ENCODE measurements around the gene RYR3. TPM values are rescaled to one million over a fixed set of nuclear protein-coding genes. Genes with fewer than 3 reads are reported as not detected.

Gene RYR3
- total RNA-seq, 5 donors from 2014 or later (not counting 1 experiment from before 2014, with no cell fraction given), result 0.03 to 0.07 (median 0.04) TPM; not detected in 1

DNA sequence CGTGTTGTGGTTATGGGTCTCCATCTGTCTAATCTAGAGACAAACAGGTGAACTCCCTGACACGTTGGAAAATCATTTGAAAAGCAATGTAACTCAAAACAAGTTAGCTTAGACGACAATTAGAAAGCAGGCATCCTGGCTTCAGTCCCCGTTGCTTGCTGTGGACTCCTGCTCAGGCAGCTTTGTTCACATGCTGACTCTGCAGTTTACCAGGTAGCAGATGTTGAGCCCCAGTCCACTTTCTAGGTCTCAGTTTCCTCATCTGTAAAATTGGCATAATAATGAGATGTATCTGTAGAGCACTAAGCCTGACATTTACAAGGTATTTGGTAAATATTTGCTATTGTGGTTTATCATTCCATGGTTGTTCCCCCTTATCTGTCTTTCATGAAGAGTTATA lies 330.3 kb downstream of the RYR3 start:
- Histone ChIP-seq H3K9me3 (no peaks in the 10 kb centered on the region), H3K27me3 (replicated peaks in 1 of 2; ENCODE audit: control insufficient read depth in 2 of 2, extremely low read depth in 1 of 2, insufficient read depth in 2 of 2, low read length in 1 of 2) (peaks cover 0 to 8% of the 10 kb centered on the region in 2 experiments), H3K27ac (ENCODE audit: low read length) (no peak overlapping the region), H3K4me1 (ENCODE audit: control insufficient read depth in 1 of 2, extremely low read depth in 1 of 2, insufficient read depth in 2 of 2, low read length in 2 of 2) (no peaks in the 10 kb centered on the region), H3K4me3 (ENCODE audit: control insufficient read depth in 1 of 2, extremely low read depth in 1 of 2, low read length in 1 of 2) (no peak overlapping the region), H3K36me3 (ENCODE audit: control insufficient read depth in 2 of 2, extremely low read depth in 1 of 2, insufficient read depth in 1 of 2, low read length in 1 of 2) (no peaks in the 10 kb centered on the region)
- no peak overlapping the region for H3K27ac Mint-ChIP-seq
- ChIA-PET POLR2A (no interaction called here), CTCF (no interaction called here)
- WGBS (ENCODE audit: insufficient coverage), result 53% methylated on average over 4 of the region's 4 CpGs
- peaks cover 0 to 7% (median 0%) of the 10 kb centered on the region in 3 donors for H3K4me1 Mint-ChIP-seq
- no peak overlapping the region for H3K4me3 Mint-ChIP-seq
- DNase-seq (no peak), ATAC-seq (replicated peaks in 1 of 4) (no peak)
- H3K36me3 Mint-ChIP-seq, result no peaks in the 10 kb centered on the region
- no peaks in the 10 kb centered on the region for H3K9me3 Mint-ChIP-seq
- H3K27me3 Mint-ChIP-seq, result peaks cover 10 to 15% of the 10 kb centered on the region in 2 donors

DNA sequence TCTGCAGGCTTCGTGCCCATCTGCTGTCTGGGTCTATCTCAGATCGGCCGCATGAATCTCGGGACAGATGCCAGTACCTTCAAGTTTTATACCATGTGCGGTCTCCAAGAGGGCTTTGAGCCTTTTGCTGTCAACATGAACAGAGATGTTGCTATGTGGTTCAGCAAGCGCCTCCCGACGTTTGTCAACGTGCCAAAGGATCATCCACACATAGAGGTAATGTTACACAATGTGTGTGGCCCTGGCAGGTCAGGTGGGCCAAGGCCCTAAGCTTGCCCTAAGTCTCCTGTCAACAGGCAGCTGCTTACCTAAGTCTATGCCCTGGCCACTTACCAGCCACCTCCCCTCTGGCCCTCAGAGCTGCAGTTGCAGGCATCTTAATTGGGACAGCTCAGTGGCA lies 333.5 kb downstream of the RYR3 start:
- Mint-ChIP-seq H3K27ac (no peak overlapping the region), H3K9me3 (no peaks in the 10 kb centered on the region), H3K36me3 (no peaks in the 10 kb centered on the region), H3K27me3 (peaks cover 12 to 25% of the 10 kb centered on the region in 2 donors), H3K4me1 (peaks cover 0 to 7% (median 0%) of the 10 kb centered on the region in 3 donors), H3K4me3 (no peak overlapping the region)
- H3K27ac ChIP-seq (ENCODE audit: low read length), result no peak overlapping the region
- ChIA-PET CTCF (no interaction called here), POLR2A (no interaction called here)
- peaks cover 0 to 11% of the 10 kb centered on the region in 2 experiments for H3K27me3 ChIP-seq (replicated peaks in 1 of 2; ENCODE audit: control insufficient read depth in 2 of 2, extremely low read depth in 1 of 2, insufficient read depth in 2 of 2, low read length in 1 of 2)
- H3K36me3 ChIP-seq (ENCODE audit: control insufficient read depth in 2 of 2, extremely low read depth in 1 of 2, insufficient read depth in 1 of 2, low read length in 1 of 2), result no peaks in the 10 kb centered on the region
- no peaks in the 10 kb centered on the region for H3K9me3 ChIP-seq
- no peaks in the 10 kb centered on the region for H3K4me1 ChIP-seq (ENCODE audit: control insufficient read depth in 1 of 2, extremely low read depth in 1 of 2, insufficient read depth in 2 of 2, low read length in 2 of 2)
- DNase-seq, result no peak
- 92% methylated on average over 8 of the region's 9 CpGs for WGBS (ENCODE audit: insufficient coverage)
- no peak for ATAC-seq (replicated peaks in 1 of 4)
- no peak overlapping the region for H3K4me3 ChIP-seq (ENCODE audit: control insufficient read depth in 1 of 2, extremely low read depth in 1 of 2, low read length in 1 of 2)

DNA sequence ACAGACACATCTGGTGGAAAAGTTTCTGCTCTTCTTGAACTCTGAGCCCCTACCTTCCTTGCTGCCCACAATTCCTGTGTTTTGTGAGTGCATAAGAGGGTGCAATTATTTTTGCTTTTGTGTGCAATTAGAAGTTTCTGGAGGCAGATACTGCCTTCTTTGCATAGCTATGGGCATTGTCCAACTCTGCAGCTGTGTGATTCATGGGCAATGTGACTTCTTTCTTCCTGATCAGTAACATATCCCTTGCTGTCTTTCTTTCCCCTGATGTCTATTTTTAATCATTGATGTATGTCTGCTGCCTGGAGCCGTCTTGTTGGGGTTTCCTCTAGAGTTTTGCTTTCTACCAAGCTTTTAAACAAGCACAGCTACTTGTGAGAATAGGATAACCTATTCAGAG lies 336.0 kb downstream of the RYR3 start:
- no peak overlapping the region for H3K4me3 Mint-ChIP-seq
- no CpG with 5 or more reads among the region's 1 CpG for WGBS (ENCODE audit: insufficient coverage)
- H3K4me3 ChIP-seq (ENCODE audit: control insufficient read depth in 1 of 2, extremely low read depth in 1 of 2, low read length in 1 of 2), result no peak overlapping the region
- no peaks in the 10 kb centered on the region for H3K4me1 ChIP-seq (ENCODE audit: control insufficient read depth in 1 of 2, extremely low read depth in 1 of 2, insufficient read depth in 2 of 2, low read length in 2 of 2)
- H3K27me3 ChIP-seq (replicated peaks in 1 of 2; ENCODE audit: control insufficient read depth in 2 of 2, extremely low read depth in 1 of 2, insufficient read depth in 2 of 2, low read length in 1 of 2), result peaks cover 0 to 3% of the 10 kb centered on the region in 2 experiments
- no peak overlapping the region for H3K27ac Mint-ChIP-seq
- H3K36me3 ChIP-seq (ENCODE audit: control insufficient read depth in 2 of 2, extremely low read depth in 1 of 2, insufficient read depth in 1 of 2, low read length in 1 of 2), result no peaks in the 10 kb centered on the region
- H3K4me1 Mint-ChIP-seq, result no peaks in the 10 kb centered on the region
- peaks cover 11 to 25% of the 10 kb centered on the region in 2 donors for H3K27me3 Mint-ChIP-seq
- ATAC-seq (replicated peaks in 1 of 4) (no peak), DNase-seq (no peak)
- H3K27ac ChIP-seq (ENCODE audit: low read length), result no peak overlapping the region
- H3K9me3 ChIP-seq, result no peaks in the 10 kb centered on the region
- POLR2A ChIA-PET, result interaction anchor here in 1 of 2 donors (0.6 kb wide), 1 partner anchor 23 kb away, joined by 3 read pairs; no protein-coding TSS in a partner anchor
- no peaks in the 10 kb centered on the region for H3K9me3 Mint-ChIP-seq
- CTCF ChIA-PET, result interaction anchor here in 1 of 2 donors (0.6 kb wide), 1 partner anchor 414 kb away, joined by 3 read pairs; no protein-coding TSS in a partner anchor
- H3K36me3 Mint-ChIP-seq, result no peaks in the 10 kb centered on the region

DNA sequence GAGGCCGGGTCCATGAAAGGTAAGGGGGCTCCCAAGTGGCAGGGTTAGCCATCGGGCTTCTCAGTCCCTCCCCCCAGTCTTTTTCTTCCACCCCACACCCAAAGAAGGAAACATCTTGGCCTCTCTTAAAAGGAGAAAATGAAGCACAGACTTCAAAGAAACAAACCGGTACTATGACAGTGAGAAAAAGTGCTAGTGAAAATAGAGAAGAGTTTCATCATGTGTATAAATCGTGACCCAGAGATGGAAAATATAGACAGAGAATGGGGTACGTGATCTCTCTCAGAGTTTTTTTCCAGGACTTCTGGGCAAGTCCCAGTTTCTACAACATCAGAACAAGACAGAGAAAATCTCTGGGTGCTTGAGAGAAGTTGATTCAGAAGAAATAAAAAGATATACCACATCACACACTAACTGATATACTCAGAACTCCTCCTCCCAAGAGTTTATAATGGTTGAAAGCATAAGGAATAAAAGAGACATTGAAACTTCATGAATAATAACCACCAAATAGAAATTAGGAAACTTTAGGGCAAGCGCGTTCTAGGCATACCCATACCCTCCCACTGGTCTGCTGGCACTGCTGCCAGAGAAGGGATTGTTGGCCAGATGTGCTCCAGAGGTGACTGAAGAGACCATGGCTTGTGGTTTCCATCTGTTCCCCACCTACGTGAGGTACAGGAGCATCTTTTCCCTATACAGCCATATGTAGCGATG lies 338.6 kb downstream of the RYR3 start:
- H3K27me3 Mint-ChIP-seq, result peaks cover 8 to 14% of the 10 kb centered on the region in 2 donors
- H3K4me3 Mint-ChIP-seq, result no peak overlapping the region
- ChIA-PET POLR2A (no interaction called here), CTCF (no interaction called here)
- ATAC-seq (replicated peaks in 1 of 4) (no peak), DNase-seq (no peak)
- H3K9me3 Mint-ChIP-seq, result no peaks in the 10 kb centered on the region
- Histone ChIP-seq H3K27ac (ENCODE audit: low read length) (no peak overlapping the region), H3K9me3 (no peaks in the 10 kb centered on the region), H3K4me3 (ENCODE audit: control insufficient read depth in 1 of 2, extremely low read depth in 1 of 2, low read length in 1 of 2) (no peak overlapping the region), H3K27me3 (replicated peaks in 1 of 2; ENCODE audit: control insufficient read depth in 2 of 2, extremely low read depth in 1 of 2, insufficient read depth in 2 of 2, low read length in 1 of 2) (peaks cover 0 to 3% of the 10 kb centered on the region in 2 experiments), H3K4me1 (ENCODE audit: control insufficient read depth in 1 of 2, extremely low read depth in 1 of 2, insufficient read depth in 2 of 2, low read length in 2 of 2) (no peaks in the 10 kb centered on the region), H3K36me3 (ENCODE audit: control insufficient read depth in 2 of 2, extremely low read depth in 1 of 2, insufficient read depth in 1 of 2, low read length in 1 of 2) (no peaks in the 10 kb centered on the region)
- H3K36me3 Mint-ChIP-seq, result no peaks in the 10 kb centered on the region
- no peak overlapping the region for H3K27ac Mint-ChIP-seq
- H3K4me1 Mint-ChIP-seq, result no peaks in the 10 kb centered on the region
- WGBS (ENCODE audit: insufficient coverage), result 29% methylated on average over 1 of the region's 9 CpGs

DNA sequence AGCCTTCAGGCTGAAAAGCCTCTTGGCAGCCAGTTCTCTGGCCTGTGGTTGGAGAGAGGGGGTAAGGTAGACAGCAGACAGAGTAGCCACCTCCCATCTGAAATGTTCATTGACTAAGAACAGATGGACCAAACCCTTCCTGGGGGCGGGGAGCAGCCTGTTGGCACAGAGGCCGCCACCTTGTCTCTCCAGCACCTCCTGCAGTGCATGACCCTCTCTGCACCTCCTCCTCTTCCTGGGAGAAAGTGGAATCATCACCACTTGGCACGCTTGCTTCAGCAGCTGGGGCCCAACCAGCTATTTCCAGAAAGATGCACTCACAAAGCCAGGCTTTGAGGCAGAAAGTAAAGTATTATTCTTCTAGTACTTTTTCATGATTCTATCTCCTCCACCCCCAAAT lies 344.1 kb downstream of the RYR3 start:
- WGBS (ENCODE audit: insufficient coverage), result no CpG with 5 or more reads among the region's 3 CpGs
- CTCF ChIA-PET, result no interaction called here
- Mint-ChIP-seq H3K27ac (no peak overlapping the region), H3K4me3 (no peak overlapping the region), H3K27me3 (peaks cover 2 to 3% of the 10 kb centered on the region in 2 donors), H3K9me3 (no peaks in the 10 kb centered on the region), H3K4me1 (no peaks in the 10 kb centered on the region), H3K36me3 (no peaks in the 10 kb centered on the region)
- no peak for ATAC-seq (replicated peaks in 1 of 4)
- no peak overlapping the region for H3K4me3 ChIP-seq (ENCODE audit: control insufficient read depth in 1 of 2, extremely low read depth in 1 of 2, low read length in 1 of 2)
- H3K27me3 ChIP-seq (replicated peaks in 1 of 2; ENCODE audit: control insufficient read depth in 2 of 2, extremely low read depth in 1 of 2, insufficient read depth in 2 of 2, low read length in 1 of 2), result no peaks in the 10 kb centered on the region
- no peaks in the 10 kb centered on the region for H3K36me3 ChIP-seq (ENCODE audit: control insufficient read depth in 2 of 2, extremely low read depth in 1 of 2, insufficient read depth in 1 of 2, low read length in 1 of 2)
- no peaks in the 10 kb centered on the region for H3K4me1 ChIP-seq (ENCODE audit: control insufficient read depth in 1 of 2, extremely low read depth in 1 of 2, insufficient read depth in 2 of 2, low read length in 2 of 2)
- H3K27ac ChIP-seq (ENCODE audit: low read length), result no peak overlapping the region
- DNase-seq, result no peak
- POLR2A ChIA-PET, result no interaction called here
- no peaks in the 10 kb centered on the region for H3K9me3 ChIP-seq

DNA sequence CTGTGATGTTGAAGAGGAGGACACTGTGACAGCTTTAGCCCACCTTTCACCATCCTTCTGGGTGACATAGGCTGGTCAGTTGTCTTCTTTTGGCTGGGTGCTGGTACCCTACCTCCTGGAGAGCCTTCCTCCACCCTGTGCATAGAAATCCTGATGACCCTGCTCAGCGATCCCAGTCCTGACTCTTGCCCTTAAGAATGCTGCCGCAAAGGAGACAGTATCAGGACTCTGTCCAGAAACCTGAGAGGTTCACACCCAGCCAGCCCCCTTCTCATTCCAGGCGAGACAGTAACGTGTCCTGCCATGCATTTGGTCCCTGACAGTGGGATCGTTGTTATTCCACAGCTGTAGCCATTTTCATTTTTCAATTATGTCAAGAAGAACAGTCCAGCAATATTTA lies 344.7 kb downstream of the RYR3 start:
- DNase-seq, result no peak
- H3K4me1 ChIP-seq (ENCODE audit: control insufficient read depth in 1 of 2, extremely low read depth in 1 of 2, insufficient read depth in 2 of 2, low read length in 2 of 2), result no peaks in the 10 kb centered on the region
- CTCF ChIA-PET, result no interaction called here
- no peaks in the 10 kb centered on the region for H3K27me3 ChIP-seq (replicated peaks in 1 of 2; ENCODE audit: control insufficient read depth in 2 of 2, extremely low read depth in 1 of 2, insufficient read depth in 2 of 2, low read length in 1 of 2)
- no peak overlapping the region for H3K4me3 ChIP-seq (ENCODE audit: control insufficient read depth in 1 of 2, extremely low read depth in 1 of 2, low read length in 1 of 2)
- no peaks in the 10 kb centered on the region for H3K9me3 ChIP-seq
- no peaks in the 10 kb centered on the region for H3K9me3 Mint-ChIP-seq
- no peak for ATAC-seq (replicated peaks in 1 of 4)
- no peak overlapping the region for H3K27ac Mint-ChIP-seq
- H3K27ac ChIP-seq (ENCODE audit: low read length), result no peak overlapping the region
- no peaks in the 10 kb centered on the region for H3K4me1 Mint-ChIP-seq
- H3K36me3 Mint-ChIP-seq, result no peaks in the 10 kb centered on the region
- POLR2A ChIA-PET, result no interaction called here
- 81% methylated on average over 4 of the region's 5 CpGs for WGBS (ENCODE audit: insufficient coverage)
- H3K4me3 Mint-ChIP-seq, result no peak overlapping the region
- H3K36me3 ChIP-seq (ENCODE audit: control insufficient read depth in 2 of 2, extremely low read depth in 1 of 2, insufficient read depth in 1 of 2, low read length in 1 of 2), result no peaks in the 10 kb centered on the region
- H3K27me3 Mint-ChIP-seq, result peaks cover 0 to 3% of the 10 kb centered on the region in 2 donors
